ENCODE data around the gene CCK. TPM values are rescaled to one million over a fixed set of nuclear protein-coding genes. Genes with fewer than 3 reads are reported as not detected.
A peak's percentile ranks its signal among the peaks of the same experiment; 100 is the strongest.

The CCK gene
- total RNA-seq, 2 experiments from 2014 or later = not detected

- TF ChIP-seq, protein P1, sequence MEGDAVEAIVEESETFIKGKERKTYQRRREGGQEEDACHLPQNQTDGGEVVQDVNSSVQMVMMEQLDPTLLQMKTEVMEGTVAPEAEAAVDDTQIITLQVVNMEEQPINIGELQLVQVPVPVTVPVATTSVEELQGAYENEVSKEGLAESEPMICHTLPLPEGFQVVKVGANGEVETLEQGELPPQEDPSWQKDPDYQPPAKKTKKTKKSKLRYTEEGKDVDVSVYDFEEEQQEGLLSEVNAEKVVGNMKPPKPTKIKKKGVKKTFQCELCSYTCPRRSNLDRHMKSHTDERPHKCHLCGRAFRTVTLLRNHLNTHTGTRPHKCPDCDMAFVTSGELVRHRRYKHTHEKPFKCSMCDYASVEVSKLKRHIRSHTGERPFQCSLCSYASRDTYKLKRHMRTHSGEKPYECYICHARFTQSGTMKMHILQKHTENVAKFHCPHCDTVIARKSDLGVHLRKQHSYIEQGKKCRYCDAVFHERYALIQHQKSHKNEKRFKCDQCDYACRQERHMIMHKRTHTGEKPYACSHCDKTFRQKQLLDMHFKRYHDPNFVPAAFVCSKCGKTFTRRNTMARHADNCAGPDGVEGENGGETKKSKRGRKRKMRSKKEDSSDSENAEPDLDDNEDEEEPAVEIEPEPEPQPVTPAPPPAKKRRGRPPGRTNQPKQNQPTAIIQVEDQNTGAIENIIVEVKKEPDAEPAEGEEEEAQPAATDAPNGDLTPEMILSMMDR (IDR thresholded peaks at IDR 0.05) = no peak
- peaks cover 7% of the 10 kb centered on the region for H3K4me1 Mint-ChIP-seq (ENCODE audit: low read depth)
- H3K4me3 Mint-ChIP-seq = no peak overlapping the region
- no peak overlapping the region for H3K27ac Mint-ChIP-seq
- no peak for DNase-seq
- CTCF ChIA-PET = interaction anchor here (1.4 kb wide), 1 partner anchor 34 kb away, joined by 3 read pairs; no protein-coding TSS in a partner anchor
- no peaks in the 10 kb centered on the region for H3K27me3 Mint-ChIP-seq
- no peak for ATAC-seq
- intact Hi-C loops (cut with micrococcal nuclease) = no loop called here
- POLR2A ChIA-PET = interaction anchor here (0.7 to 1.1 kb wide), 2 partner anchors 9 to 257 kb away, joined by 3 read pairs; no protein-coding TSS in a partner anchor
- H3K36me3 Mint-ChIP-seq (ENCODE audit: low read depth) = peaks cover 24% of the 10 kb centered on the region
- H3K9me3 Mint-ChIP-seq = no peaks in the 10 kb centered on the region
These were observed 41.1 kb downstream of the CCK start for GRCh38 chr3:42224658-42225421.

GRCh38 chr3:42224178-42224577 lies 41.8 kb downstream of the CCK start:
- H3K27me3 Mint-ChIP-seq = no peaks in the 10 kb centered on the region
- H3K36me3 Mint-ChIP-seq (ENCODE audit: low read depth) = peaks cover 24% of the 10 kb centered on the region
- intact Hi-C loops (cut with micrococcal nuclease) = no loop called here
- no peak overlapping the region for H3K4me3 Mint-ChIP-seq
- H3K27ac Mint-ChIP-seq = no peak overlapping the region
- TF ChIP-seq, protein P1 (IDR thresholded peaks at IDR 0.05) = no peak
- DNase-seq (no peak), ATAC-seq (no peak)
- H3K9me3 Mint-ChIP-seq = no peaks in the 10 kb centered on the region
- POLR2A ChIA-PET = interaction anchor here (0.7 to 1.1 kb wide), 2 partner anchors 10 to 256 kb away, joined by 3 read pairs; no protein-coding TSS in a partner anchor
- H3K4me1 Mint-ChIP-seq (ENCODE audit: low read depth) = peaks cover 7% of the 10 kb centered on the region
- CTCF ChIA-PET = interaction anchor here (1.4 kb wide), 1 partner anchor 33 kb away, joined by 3 read pairs; no protein-coding TSS in a partner anchor

DNA sequence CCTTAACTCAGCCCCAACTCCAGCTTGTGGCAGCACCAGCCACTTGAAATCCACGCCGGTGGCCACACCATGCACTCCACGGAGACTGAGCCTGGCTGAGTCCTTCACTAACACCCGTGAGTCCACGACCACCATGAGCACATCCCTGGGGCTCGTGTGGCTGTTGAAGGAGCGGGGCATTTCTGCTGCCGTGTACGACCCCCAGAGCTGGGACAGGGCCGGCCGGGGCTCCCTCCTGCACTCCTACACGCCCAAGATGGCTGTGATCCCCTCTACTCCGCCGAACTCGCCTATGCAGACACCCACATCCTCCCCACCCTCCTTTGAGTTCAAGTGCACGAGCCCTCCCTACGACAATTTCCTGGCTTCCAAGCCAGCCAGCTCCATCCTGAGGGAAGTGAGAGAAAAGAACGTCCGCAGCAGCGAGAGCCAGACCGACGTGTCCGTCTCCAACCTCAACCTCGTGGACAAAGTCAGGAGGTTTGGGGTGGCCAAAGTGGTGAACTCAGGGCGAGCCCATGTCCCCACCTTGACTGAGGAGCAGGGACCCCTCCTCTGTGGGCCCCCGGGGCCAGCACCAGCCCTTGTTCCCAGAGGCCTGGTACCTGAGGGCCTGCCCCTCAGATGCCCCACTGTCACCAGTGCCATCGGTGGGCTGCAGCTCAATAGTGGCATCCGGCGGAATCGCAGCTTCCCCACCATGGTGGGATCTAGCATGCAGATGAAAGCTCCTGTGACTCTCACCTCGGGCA lies 42.9 kb downstream of the CCK start:
- ChIA-PET POLR2A (no interaction called here), CTCF (interaction anchor here (1.0 to 1.4 kb wide), 2 partner anchors 24 to 32 kb away, joined by 3 to 5 read pairs; no protein-coding TSS in a partner anchor)
- intact Hi-C loops (cut with micrococcal nuclease) = no loop called here
- H3K27ac Mint-ChIP-seq = no peak overlapping the region
- no peaks in the 10 kb centered on the region for H3K9me3 Mint-ChIP-seq
- DNase-seq (no peak), ATAC-seq (no peak)
- H3K36me3 Mint-ChIP-seq (ENCODE audit: low read depth) = peaks cover 24% of the 10 kb centered on the region
- H3K27me3 Mint-ChIP-seq = no peaks in the 10 kb centered on the region
- H3K4me1 Mint-ChIP-seq (ENCODE audit: low read depth) = peaks cover 7% of the 10 kb centered on the region
- no peak overlapping the region for H3K4me3 Mint-ChIP-seq
- TF ChIP-seq, protein P1 (IDR thresholded peaks at IDR 0.05) = no peak

- Mint-ChIP-seq H3K4me3 (no peak overlapping the region), H3K27me3 (no peaks in the 10 kb centered on the region), H3K36me3 (ENCODE audit: low read depth) (peaks cover 22% of the 10 kb centered on the region), H3K27ac (peak overlapping the region; percentile 25), H3K4me1 (ENCODE audit: low read depth) (peaks cover 31% of the 10 kb centered on the region), H3K9me3 (no peaks in the 10 kb centered on the region)
- ChIA-PET POLR2A (no interaction called here), CTCF (interaction anchor here (1.1 to 1.4 kb wide), 3 partner anchors 27 to 121 kb away, joined by 3 to 5 read pairs (median 3); no protein-coding TSS in a partner anchor)
- intact Hi-C loops (cut with micrococcal nuclease) = no loop called here
- TF ChIP-seq, protein P1 (IDR thresholded peaks at IDR 0.05) = no peak
- no peak for DNase-seq
- ATAC-seq = no peak
These were observed 45.4 kb downstream of the CCK start for GRCh38 chr3:42220436-42221121.
